ENCODE data around the gene GOLGA8F. TPM values are rescaled to one million over a fixed set of nuclear protein-coding genes. Genes with fewer than 3 reads are reported as not detected.

Gene GOLGA8F
- polyA plus RNA-seq, 2 donors = not detected

Other genes with a start within 250 kb of the GOLGA8F start
- 10 to 100 TPM; 19.4 to 28.2 TPM for gene HERC2, start 56.5 kb upstream of the GOLGA8F start, polyA plus RNA-seq
- not detected for gene GOLGA6L24, start 20.6 kb upstream of the GOLGA8F start, polyA plus RNA-seq
- not detected for gene GOLGA8G, start 154.3 kb downstream of the GOLGA8F start, polyA plus RNA-seq
- not detected for gene GOLGA6L25, start 174.9 kb downstream of the GOLGA8F start, polyA plus RNA-seq

All from esophagus (tissue), 2 donors.